GM23338 (cell line): ENCODE measurements around the gene LAMC2. TPM values are rescaled to one million over a fixed set of nuclear protein-coding genes. Genes with fewer than 3 reads are reported as not detected.

ENCODE experiments used
- ATAC-seq: fragments of 200-7000 bp; cut with Tn5 transposase; 3 replicates; pipeline ENCODE4 v1.9.1; 2020
- DNase-seq: peaks from one replicate; pipeline ENCODE4 v3.0.0-alpha.2; 2015; ENCODE audit warnings: low spot score
- H2AFZ ChIP-seq: fragments of 200-600 bp; sonication (generic); 2 replicates; pipeline ENCODE4 v1.8.0; 2016; ENCODE audit warnings: antibody characterized with exemption, mild to moderate bottlenecking, moderate library complexity
- H3F3A ChIP-seq: fragments of 200-600 bp; sonication (generic); replicated peaks from 2 replicates; pipeline ENCODE4 v1.8.0; 2017; ENCODE audit warnings: antibody characterized with exemption, mixed run types, low read depth
- H3K27ac ChIP-seq: fragments of 200-600 bp; sonication (generic); 2 replicates; pipeline ENCODE4 v1.6.1; 2016; ENCODE audit warnings: low read depth
- H3K27me3 ChIP-seq: fragments of 200-600 bp; sonication (generic); 2 replicates; pipeline ENCODE4 v1.8.0; 2016; ENCODE audit warnings: mild to moderate bottlenecking, mixed run types, moderate library complexity; ENCODE audit not compliant: insufficient read depth
- H3K36me3 ChIP-seq: fragments of 200-600 bp; sonication (generic); 2 replicates; pipeline ENCODE4 v1.8.0; 2016; ENCODE audit warnings: mild to moderate bottlenecking; ENCODE audit not compliant: insufficient read depth
- H3K4me1 ChIP-seq: fragments of 200-600 bp; sonication (generic); 2 replicates; pipeline ENCODE4 v1.8.0; 2016; ENCODE audit warnings: mild to moderate bottlenecking, moderate library complexity; ENCODE audit not compliant: insufficient read depth
- H3K4me2 ChIP-seq: fragments of 200-600 bp; sonication (generic); 2 replicates; pipeline ENCODE4 v1.7.1; 2017; ENCODE audit warnings: mixed run types
- H3K4me3 ChIP-seq: fragments of 200-600 bp; sonication (generic); 2 replicates; pipeline ENCODE4 v1.6.1; 2016; ENCODE audit warnings: mixed run types
- H3K79me2 ChIP-seq: fragments of 200-600 bp; sonication (generic); replicated peaks from 2 replicates; pipeline ENCODE4 v1.8.0; 2017; ENCODE audit warnings: mild to moderate bottlenecking; ENCODE audit not compliant: insufficient read depth
- H3K9me2 ChIP-seq: fragments of 200-600 bp; sonication (generic); 2 replicates; pipeline ENCODE4 v1.8.0; 2017; ENCODE audit not compliant: insufficient read depth
- H4K20me1 ChIP-seq: fragments of 200-600 bp; sonication (generic); replicated peaks from 2 replicates; pipeline ENCODE4 v1.8.0; 2017; ENCODE audit warnings: mild to moderate bottlenecking; ENCODE audit not compliant: insufficient read depth
- H3K27ac Mint-ChIP-seq: 2 replicates; pipeline ENCODE4 v1.8.0; 2020; ENCODE audit warnings: inconsistent platforms, mild to moderate bottlenecking, moderate library complexity, mixed read lengths
- H3K27me3 Mint-ChIP-seq: 3 replicates; pipeline ENCODE4 v1.8.0; 2022; ENCODE audit warnings: low read depth, mild to moderate bottlenecking, moderate library complexity, mixed read lengths, inconsistent platforms; ENCODE audit not compliant: insufficient read depth, poor library complexity
- H3K36me3 Mint-ChIP-seq: 3 replicates; pipeline ENCODE4 v1.8.0; 2021; ENCODE audit warnings: low read depth, mild to moderate bottlenecking, inconsistent platforms, moderate library complexity, mixed read lengths
- H3K4me1 Mint-ChIP-seq: 3 replicates; pipeline ENCODE4 v1.8.0; 2020; ENCODE audit warnings: mild to moderate bottlenecking, inconsistent platforms, mixed read lengths
- H3K4me3 Mint-ChIP-seq: 3 replicates; pipeline ENCODE4 v1.8.0; 2021; ENCODE audit warnings: moderate library complexity, mild to moderate bottlenecking, inconsistent platforms, mixed read lengths
- H3K9me3 Mint-ChIP-seq: 3 replicates; pipeline ENCODE4 v1.8.0; 2020; ENCODE audit warnings: moderate library complexity, mild to moderate bottlenecking, inconsistent platforms, mixed read lengths
- CREB1 ChIP-seq: fragments of 250-450 bp; sonication (Bioruptor Pico); IDR thresholded peaks from 2 replicates; pipeline ENCODE4 v1.5.0; 2020; ENCODE audit warnings: low read depth, mild to moderate bottlenecking, moderate library complexity
- EZH2phosphoT487 ChIP-seq: fragments of 200-600 bp; sonication (generic); IDR thresholded peaks from one replicate; pipeline ENCODE4 v1.8.1; 2018; ENCODE audit warnings: antibody characterized with exemption; ENCODE audit not compliant: unreplicated experiment
- JUNB ChIP-seq: IDR thresholded peaks from one replicate; pipeline ENCODE4 v1.6.1; 2016; ENCODE audit warnings: antibody characterized with exemption; ENCODE audit not compliant: unreplicated experiment
- NANOG ChIP-seq: IDR thresholded peaks from 2 replicates; pipeline ENCODE4 v1.6.1; 2016; ENCODE audit warnings: antibody characterized with exemption, borderline replicate concordance
- POLR2AphosphoS5 ChIP-seq: IDR thresholded peaks from 2 replicates; pipeline ENCODE4 v1.6.1; 2016; ENCODE audit warnings: antibody characterized with exemption, low read depth
- polyA plus RNA-seq: library from polyadenylated mRNA; unstranded; fragments of >200 nt; fragmentation: Nextera tagmentation; extraction: Ambion mirVana; gene quantifications from 2 replicates; pipeline ENCODE4 v1.2.1, GENCODE V29; 2016
- total RNA-seq: library from RNA; depleted of rRNA; stranded (reverse); fragments of >200 nt; shearing (Covaris generic); gene quantifications from 2 replicates; pipeline ENCODE4 v1.2.3, GENCODE V29; 2014
- TF ChIP-seq, protein P1 (sequence below): fragments of 250-450 bp; sonication (Bioruptor Pico); IDR thresholded peaks from 2 replicates; pipeline ENCODE4 v1.5.0; 2020; ENCODE audit warnings: mild to moderate bottlenecking, moderate library complexity
- TF ChIP-seq, protein P2 (sequence below): IDR thresholded peaks from 2 replicates; pipeline ENCODE4 v1.6.1; 2016; ENCODE audit warnings: antibody characterized with exemption
- TF ChIP-seq, protein P3 (sequence below), 2 experiments: fragments of 200-600 bp in 1 of 2; sonication (generic) in 1 of 2; conservative IDR thresholded peaks; 2 replicates each; pipeline versions ENCODE4 v1.5.1 to v1.6.1; 2016 to 2017; ENCODE audit warnings: antibody characterized with exemption in 2 of 2, low read depth in 2 of 2, mild to moderate bottlenecking in 2 of 2, moderate library complexity in 1 of 2

LAMC2 gene
- total and polyA plus RNA-seq, 2 experiments from 2014 or later: 4.3 to 19.5 TPM

DNA sequence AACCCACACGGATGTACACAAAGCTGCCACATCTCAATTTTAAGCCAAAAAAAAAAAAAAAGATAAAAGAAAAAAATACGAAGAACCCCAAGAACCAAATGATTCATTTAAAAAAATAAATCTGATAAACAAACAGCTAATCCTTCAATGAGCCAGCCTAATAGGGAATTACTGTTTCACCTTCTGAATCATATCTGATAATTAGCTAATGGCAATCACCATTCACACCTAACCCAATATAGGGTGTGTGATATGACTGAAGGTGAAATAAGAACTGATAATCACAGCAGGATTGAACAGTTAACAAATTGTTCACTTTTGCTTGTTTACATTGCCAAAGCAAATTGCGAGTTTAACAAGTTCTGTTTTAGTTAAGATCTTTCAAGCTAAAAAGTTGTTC is 61.4 kb downstream of the LAMC2 start (continued):
- TF ChIP-seq, protein P1, sequence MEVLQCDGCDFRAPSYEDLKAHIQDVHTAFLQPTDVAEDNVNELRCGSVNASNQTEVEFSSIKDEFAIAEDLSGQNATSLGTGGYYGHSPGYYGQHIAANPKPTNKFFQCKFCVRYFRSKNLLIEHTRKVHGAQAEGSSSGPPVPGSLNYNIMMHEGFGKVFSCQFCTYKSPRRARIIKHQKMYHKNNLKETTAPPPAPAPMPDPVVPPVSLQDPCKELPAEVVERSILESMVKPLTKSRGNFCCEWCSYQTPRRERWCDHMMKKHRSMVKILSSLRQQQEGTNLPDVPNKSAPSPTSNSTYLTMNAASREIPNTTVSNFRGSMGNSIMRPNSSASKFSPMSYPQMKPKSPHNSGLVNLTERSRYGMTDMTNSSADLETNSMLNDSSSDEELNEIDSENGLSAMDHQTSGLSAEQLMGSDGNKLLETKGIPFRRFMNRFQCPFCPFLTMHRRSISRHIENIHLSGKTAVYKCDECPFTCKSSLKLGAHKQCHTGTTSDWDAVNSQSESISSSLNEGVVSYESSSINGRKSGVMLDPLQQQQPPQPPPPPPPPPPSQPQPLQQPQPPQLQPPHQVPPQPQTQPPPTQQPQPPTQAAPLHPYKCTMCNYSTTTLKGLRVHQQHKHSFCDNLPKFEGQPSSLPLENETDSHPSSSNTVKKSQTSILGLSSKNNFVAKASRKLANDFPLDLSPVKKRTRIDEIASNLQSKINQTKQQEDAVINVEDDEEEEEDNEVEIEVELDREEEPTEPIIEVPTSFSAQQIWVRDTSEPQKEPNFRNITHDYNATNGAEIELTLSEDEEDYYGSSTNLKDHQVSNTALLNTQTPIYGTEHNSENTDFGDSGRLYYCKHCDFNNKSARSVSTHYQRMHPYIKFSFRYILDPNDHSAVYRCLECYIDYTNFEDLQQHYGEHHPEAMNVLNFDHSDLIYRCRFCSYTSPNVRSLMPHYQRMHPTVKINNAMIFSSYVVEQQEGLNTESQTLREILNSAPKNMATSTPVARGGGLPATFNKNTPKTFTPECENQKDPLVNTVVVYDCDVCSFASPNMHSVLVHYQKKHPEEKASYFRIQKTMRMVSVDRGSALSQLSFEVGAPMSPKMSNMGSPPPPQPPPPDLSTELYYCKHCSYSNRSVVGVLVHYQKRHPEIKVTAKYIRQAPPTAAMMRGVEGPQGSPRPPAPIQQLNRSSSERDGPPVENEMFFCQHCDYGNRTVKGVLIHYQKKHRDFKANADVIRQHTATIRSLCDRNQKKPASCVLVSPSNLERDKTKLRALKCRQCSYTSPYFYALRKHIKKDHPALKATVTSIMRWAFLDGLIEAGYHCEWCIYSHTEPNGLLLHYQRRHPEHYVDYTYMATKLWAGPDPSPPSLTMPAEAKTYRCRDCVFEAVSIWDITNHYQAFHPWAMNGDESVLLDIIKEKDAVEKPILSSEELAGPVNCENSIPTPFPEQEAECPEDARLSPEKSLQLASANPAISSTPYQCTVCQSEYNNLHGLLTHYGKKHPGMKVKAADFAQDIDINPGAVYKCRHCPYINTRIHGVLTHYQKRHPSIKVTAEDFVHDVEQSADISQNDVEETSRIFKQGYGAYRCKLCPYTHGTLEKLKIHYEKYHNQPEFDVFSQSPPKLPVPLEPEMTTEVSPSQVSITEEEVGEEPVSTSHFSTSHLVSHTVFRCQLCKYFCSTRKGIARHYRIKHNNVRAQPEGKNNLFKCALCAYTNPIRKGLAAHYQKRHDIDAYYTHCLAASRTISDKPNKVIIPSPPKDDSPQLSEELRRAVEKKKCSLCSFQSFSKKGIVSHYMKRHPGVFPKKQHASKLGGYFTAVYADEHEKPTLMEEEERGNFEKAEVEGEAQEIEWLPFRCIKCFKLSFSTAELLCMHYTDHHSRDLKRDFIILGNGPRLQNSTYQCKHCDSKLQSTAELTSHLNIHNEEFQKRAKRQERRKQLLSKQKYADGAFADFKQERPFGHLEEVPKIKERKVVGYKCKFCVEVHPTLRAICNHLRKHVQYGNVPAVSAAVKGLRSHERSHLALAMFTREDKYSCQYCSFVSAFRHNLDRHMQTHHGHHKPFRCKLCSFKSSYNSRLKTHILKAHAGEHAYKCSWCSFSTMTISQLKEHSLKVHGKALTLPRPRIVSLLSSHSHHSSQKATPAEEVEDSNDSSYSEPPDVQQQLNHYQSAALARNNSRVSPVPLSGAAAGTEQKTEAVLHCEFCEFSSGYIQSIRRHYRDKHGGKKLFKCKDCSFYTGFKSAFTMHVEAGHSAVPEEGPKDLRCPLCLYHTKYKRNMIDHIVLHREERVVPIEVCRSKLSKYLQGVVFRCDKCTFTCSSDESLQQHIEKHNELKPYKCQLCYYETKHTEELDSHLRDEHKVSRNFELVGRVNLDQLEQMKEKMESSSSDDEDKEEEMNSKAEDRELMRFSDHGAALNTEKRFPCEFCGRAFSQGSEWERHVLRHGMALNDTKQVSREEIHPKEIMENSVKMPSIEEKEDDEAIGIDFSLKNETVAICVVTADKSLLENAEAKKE: no peak
- TF ChIP-seq, protein P2, sequence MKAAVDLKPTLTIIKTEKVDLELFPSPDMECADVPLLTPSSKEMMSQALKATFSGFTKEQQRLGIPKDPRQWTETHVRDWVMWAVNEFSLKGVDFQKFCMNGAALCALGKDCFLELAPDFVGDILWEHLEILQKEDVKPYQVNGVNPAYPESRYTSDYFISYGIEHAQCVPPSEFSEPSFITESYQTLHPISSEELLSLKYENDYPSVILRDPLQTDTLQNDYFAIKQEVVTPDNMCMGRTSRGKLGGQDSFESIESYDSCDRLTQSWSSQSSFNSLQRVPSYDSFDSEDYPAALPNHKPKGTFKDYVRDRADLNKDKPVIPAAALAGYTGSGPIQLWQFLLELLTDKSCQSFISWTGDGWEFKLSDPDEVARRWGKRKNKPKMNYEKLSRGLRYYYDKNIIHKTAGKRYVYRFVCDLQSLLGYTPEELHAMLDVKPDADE: no peak
- TF ChIP-seq, protein P3, sequence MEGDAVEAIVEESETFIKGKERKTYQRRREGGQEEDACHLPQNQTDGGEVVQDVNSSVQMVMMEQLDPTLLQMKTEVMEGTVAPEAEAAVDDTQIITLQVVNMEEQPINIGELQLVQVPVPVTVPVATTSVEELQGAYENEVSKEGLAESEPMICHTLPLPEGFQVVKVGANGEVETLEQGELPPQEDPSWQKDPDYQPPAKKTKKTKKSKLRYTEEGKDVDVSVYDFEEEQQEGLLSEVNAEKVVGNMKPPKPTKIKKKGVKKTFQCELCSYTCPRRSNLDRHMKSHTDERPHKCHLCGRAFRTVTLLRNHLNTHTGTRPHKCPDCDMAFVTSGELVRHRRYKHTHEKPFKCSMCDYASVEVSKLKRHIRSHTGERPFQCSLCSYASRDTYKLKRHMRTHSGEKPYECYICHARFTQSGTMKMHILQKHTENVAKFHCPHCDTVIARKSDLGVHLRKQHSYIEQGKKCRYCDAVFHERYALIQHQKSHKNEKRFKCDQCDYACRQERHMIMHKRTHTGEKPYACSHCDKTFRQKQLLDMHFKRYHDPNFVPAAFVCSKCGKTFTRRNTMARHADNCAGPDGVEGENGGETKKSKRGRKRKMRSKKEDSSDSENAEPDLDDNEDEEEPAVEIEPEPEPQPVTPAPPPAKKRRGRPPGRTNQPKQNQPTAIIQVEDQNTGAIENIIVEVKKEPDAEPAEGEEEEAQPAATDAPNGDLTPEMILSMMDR (conservative IDR thresholded peaks at IDR 0.05; ENCODE audit: low read depth in 2 of 2): no peak
- TF ChIP-seq JUNB (no peak), NANOG (no peak)

DNA sequence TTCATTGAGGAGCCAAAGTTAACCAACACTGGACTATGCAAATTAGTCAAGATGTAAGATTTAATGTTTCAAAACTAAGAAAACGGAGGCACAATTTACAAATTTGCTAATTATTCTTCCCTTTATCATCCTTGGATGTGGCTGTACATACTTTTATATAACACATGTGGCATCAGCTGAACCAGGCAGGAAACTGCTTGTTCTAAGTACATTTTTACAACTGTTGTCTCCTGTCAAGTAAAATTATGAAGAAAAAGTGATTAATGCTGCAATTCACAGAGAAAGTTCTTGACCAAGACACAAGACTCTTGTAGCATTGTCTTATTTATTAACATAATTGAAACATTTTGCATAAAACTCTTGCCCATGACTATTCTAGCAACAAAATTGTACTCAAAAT is 61.9 kb downstream of the LAMC2 start:
- no peak for ATAC-seq
- Histone ChIP-seq H3K4me1 (no peaks in the 10 kb centered on the region), H4K20me1 (no peaks in the 10 kb centered on the region), H3K4me2 (no peak overlapping the region), H3K36me3 (no peaks in the 10 kb centered on the region), H2AFZ (no peak overlapping the region), H3K9me2 (0 out of 2 replicates have a peak, but pooled peaks cover 3% of the 10 kb centered on the region), H3K27me3 (no peaks in the 10 kb centered on the region), H3K79me2 (no peaks in the 10 kb centered on the region), H3K27ac (no peak overlapping the region), H3K4me3 (no peak overlapping the region), H3F3A (no peaks in the 10 kb centered on the region; the same call in 1 of the 2 replicates)
- Mint-ChIP-seq H3K27ac (no peak overlapping the region), H3K9me3 (peaks cover 2% of the 10 kb centered on the region; the same call in 1 of the 3 replicates), H3K4me1 (peaks cover 9% of the 10 kb centered on the region), H3K27me3 (no peaks in the 10 kb centered on the region), H3K36me3 (peaks cover 15% of the 10 kb centered on the region), H3K4me3 (no peak overlapping the region)
- no peak for DNase-seq
- TF ChIP-seq, protein P3 (conservative IDR thresholded peaks at IDR 0.05; ENCODE audit: low read depth in 2 of 2): no peak
- no peak for TF ChIP-seq EZH2phosphoT487
- TF ChIP-seq, protein P2: no peak
- no peak for TF ChIP-seq CREB1 (CRISPR knock-in tag)
- no peak for TF ChIP-seq POLR2AphosphoS5
- no peak for TF ChIP-seq JUNB
- TF ChIP-seq NANOG: no peak
